ENCODE results near the gene BMPR1A. TPM values are rescaled to one million over a fixed set of nuclear protein-coding genes. Genes with fewer than 3 reads are reported as not detected.

Gene BMPR1A
- total RNA-seq (2021; fragmentation: NEBNext Ultra II Directional; extraction: Animal tissue kit (Norgen Biotek cat#: 25700)) = 10 to 100 TPM; 41.9 to 50.5 (median 46.6) TPM
- long read RNA-seq, full-length matches to known transcripts = 13 of 20 reads
- long read RNA-seq, partial matches to known transcripts = 2 of 20 reads
- long read RNA-seq, other reads (novel, unspliced or antisense) = 5 of 20 reads

GRCh38 chr10:86756511-86757112 is at the start of gene BMPR1A:
Gene BMPR1A, plus strand, starts transcription at chr10:86756619. Its CDS starts 119,400 bp downstream, at chr10:86876019.
- H3K9me3 Mint-ChIP-seq = no peaks in the 10 kb centered on the region
- H3K4me1 Mint-ChIP-seq (ENCODE audit: low read depth) = peaks cover 58% of the 10 kb centered on the region
- H3K27me3 Mint-ChIP-seq (ENCODE audit: insufficient read depth) = no peaks in the 10 kb centered on the region; the same call in 1 of the 2 replicates

GRCh38 chr10:86706977-86707376 is 49.4 kb upstream of the BMPR1A start:
- no peak overlapping the region for H3K27ac Mint-ChIP-seq

More at GRCh38 chr10:86756511-86757112, at the start of gene BMPR1A:
- peak within 1 kb of the TSS; percentile 93 for H3K4me3 Mint-ChIP-seq
- peak within 1 kb of the TSS; percentile 95 for H3K27ac Mint-ChIP-seq
- H3K36me3 Mint-ChIP-seq (ENCODE audit: low read depth) = peaks cover 8% of the 10 kb centered on the region; the same call in 1 of the 2 replicates
- peak; percentile 77 for DNase-seq
- TF ChIP-seq CTCF (IDR thresholded peaks at IDR 0.05) = no peak

GRCh38 chr10:86707505-86707904 is 48.9 kb upstream of the BMPR1A start:
- H3K9me3 Mint-ChIP-seq = no peaks in the 10 kb centered on the region
- no peaks in the 10 kb centered on the region; the same call in 1 of the 2 replicates for H3K27me3 Mint-ChIP-seq (ENCODE audit: insufficient read depth)
- no peak for TF ChIP-seq CTCF (IDR thresholded peaks at IDR 0.05)
- H3K27ac Mint-ChIP-seq = no peak overlapping the region
- peaks cover 14% of the 10 kb centered on the region for H3K4me1 Mint-ChIP-seq (ENCODE audit: low read depth)
- DNase-seq = no peak
- no peaks in the 10 kb centered on the region for H3K36me3 Mint-ChIP-seq (ENCODE audit: low read depth)
- H3K4me3 Mint-ChIP-seq = no peak overlapping the region

More at GRCh38 chr10:86706977-86707376, 49.4 kb upstream of the BMPR1A start:
- no peak overlapping the region for H3K4me3 Mint-ChIP-seq
- peaks cover 14% of the 10 kb centered on the region for H3K4me1 Mint-ChIP-seq (ENCODE audit: low read depth)
- TF ChIP-seq CTCF (IDR thresholded peaks at IDR 0.05) = no peak
- H3K36me3 Mint-ChIP-seq (ENCODE audit: low read depth) = no peaks in the 10 kb centered on the region
- DNase-seq = no peak
- H3K9me3 Mint-ChIP-seq = no peaks in the 10 kb centered on the region
- no peaks in the 10 kb centered on the region; the same call in 1 of the 2 replicates for H3K27me3 Mint-ChIP-seq (ENCODE audit: insufficient read depth)

GRCh38 chr10:86708068-86708782 is 48.2 kb upstream of the BMPR1A start:
- no peak for TF ChIP-seq CTCF (IDR thresholded peaks at IDR 0.05)
- H3K4me1 Mint-ChIP-seq (ENCODE audit: low read depth) = peaks cover 13% of the 10 kb centered on the region
- no peak overlapping the region for H3K4me3 Mint-ChIP-seq
- H3K27me3 Mint-ChIP-seq (ENCODE audit: insufficient read depth) = no peaks in the 10 kb centered on the region; the same call in 1 of the 2 replicates
- DNase-seq = no peak
- no peaks in the 10 kb centered on the region for H3K9me3 Mint-ChIP-seq
- no peaks in the 10 kb centered on the region for H3K36me3 Mint-ChIP-seq (ENCODE audit: low read depth)
- no peak overlapping the region for H3K27ac Mint-ChIP-seq

GRCh38 chr10:86708783-86709380 is 47.5 kb upstream of the BMPR1A start:
- DNase-seq = no peak
- Mint-ChIP-seq H3K27ac (no peak overlapping the region), H3K36me3 (ENCODE audit: low read depth) (no peaks in the 10 kb centered on the region), H3K27me3 (ENCODE audit: insufficient read depth) (no peaks in the 10 kb centered on the region; the same call in 1 of the 2 replicates), H3K4me3 (no peak overlapping the region), H3K9me3 (no peaks in the 10 kb centered on the region), H3K4me1 (ENCODE audit: low read depth) (peaks cover 13% of the 10 kb centered on the region)
- TF ChIP-seq CTCF (IDR thresholded peaks at IDR 0.05) = no peak
